CD4-positive, alpha-beta T cell treated with Interleukin-6 at 100 ng/mL for 8 hours (primary cell): ENCODE data around the gene BAK1.
"Not testable (repeated sequence)": the region's sequence is repeated elsewhere in the genome, so short reads cannot be mapped to it uniquely, and the experiment has no call there.

ENCODE experiments used
- DNase-seq: peaks from one replicate; pipeline ENCODE4 v3.0.0-alpha.2; 2020; ENCODE audit warnings: mixed read lengths, low spot score

The BAK1 gene

DNA sequence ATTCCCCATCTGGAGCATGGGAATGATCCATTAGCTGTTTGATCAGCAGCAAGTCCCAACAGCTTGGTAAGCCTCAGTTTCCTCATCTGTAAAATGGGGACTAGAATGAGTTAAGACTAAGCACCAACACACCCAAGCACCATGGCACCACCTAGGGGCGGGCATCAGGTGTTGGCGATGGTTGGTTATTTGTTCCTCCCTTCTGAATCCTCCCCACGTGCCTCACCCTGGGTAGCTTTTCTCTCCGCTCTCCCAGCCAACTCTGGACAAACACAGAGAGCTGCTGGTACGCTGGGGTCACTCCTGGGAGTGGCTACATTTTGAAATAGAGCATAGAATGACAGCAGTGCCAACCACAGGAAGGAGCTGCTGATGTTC, 27.7 kb upstream of the BAK1 start:
- DNase-seq: peak; percentile 30

- DNase-seq: no peak
Measured at GRCh38 chr6:33607126-33607783, 27.2 kb upstream of the BAK1 start.

GRCh38 chr6:33606642-33607041, 26.6 kb upstream of the BAK1 start:
- no peak for DNase-seq

- DNase-seq: no peak
Measured at GRCh38 chr6:33604941-33605854, 25.1 kb upstream of the BAK1 start.

DNA sequence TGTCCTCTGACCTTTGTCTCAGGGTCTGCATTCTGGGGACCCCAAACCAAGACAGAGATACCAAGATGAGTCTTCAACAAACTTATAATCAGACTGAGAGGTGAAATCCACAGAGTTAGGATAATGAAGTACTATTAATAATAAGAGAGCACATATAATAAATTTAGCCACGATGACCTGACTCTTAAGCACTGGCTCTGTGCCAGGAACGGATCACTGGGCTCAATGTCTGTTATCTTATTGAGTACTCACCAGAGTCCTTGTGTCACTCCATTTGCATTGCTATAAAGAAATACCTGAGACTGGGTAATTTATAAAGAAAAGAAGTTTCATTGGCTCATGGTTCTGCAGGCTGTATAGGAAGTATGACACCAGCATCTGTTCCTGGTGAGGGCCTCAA, 22.1 kb upstream of the BAK1 start:
- no peak for DNase-seq

- DNase-seq: no peak
Measured at GRCh38 chr6:33600761-33601160, 20.7 kb upstream of the BAK1 start.

GRCh38 chr6:33599413-33599938, 19.4 kb upstream of the BAK1 start:
- no peak for DNase-seq

GRCh38 chr6:33597551-33598322, 17.7 kb upstream of the BAK1 start:
- DNase-seq: no peak

DNA sequence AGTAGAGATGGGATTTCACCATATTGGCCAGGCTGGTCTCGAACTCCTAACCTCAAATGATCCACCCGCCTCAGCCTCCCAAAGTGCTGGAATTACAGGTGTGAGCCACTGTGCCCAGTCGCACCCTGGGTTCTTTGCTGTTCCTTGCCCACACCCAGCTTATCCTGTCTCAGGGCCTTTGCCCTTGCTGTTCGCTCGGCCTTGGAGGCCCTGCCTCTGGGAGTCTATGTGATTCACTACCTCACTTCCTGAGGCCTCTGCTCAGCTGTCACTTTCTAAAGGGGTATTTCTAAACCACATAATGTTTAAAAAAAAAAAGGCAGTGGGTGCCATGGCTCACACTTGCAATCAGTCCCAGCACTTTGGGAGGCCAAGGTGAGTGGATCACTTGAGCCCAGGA, 16.8 kb upstream of the BAK1 start:
- DNase-seq: not testable (repeated sequence)

GRCh38 chr6:33595001-33595846, 15.1 kb upstream of the BAK1 start:
- no peak for DNase-seq

GRCh38 chr6:33593414-33593727, 13.3 kb upstream of the BAK1 start:
- DNase-seq: no peak

GRCh38 chr6:33592595-33593413, 12.7 kb upstream of the BAK1 start:
- DNase-seq: peak; percentile 54

- no peak for DNase-seq
Measured at GRCh38 chr6:33592280-33592594, 12.2 kb upstream of the BAK1 start.

DNA sequence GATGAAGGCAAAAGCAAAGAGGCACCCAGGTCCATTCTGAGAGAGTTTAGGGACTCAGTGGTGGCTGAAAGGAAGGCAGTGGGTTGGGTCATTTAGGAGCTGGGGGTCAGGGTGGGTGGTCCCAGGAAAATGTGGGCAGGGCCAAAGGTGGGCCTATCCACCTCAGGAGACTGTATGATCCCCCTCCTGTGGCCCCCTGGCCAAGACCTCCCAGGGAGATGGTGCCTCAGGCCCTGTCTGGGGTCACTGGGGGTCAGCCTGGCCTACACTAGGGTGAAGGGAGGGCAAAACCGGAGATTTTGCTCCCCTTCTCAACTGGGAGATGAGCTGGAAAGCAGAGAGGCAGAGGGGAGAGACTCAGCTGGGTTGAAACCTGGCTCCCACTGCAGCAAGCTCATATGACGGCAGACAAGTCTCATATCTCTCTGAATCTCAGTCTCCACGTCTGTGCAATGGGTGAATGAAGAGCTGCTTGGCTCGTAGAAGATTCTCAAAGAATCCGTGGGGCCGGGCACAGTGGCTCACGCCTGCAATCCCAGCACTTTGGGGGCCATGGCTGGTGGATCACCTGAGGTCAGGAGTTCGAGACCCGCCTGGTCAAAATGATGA, 11.5 kb upstream of the BAK1 start:
- DNase-seq: no peak

GRCh38 chr6:33590531-33591198, 10.6 kb upstream of the BAK1 start:
- no peak for DNase-seq

- peak; percentile 33 for DNase-seq
Measured at GRCh38 chr6:33589731-33590530, 9.9 kb upstream of the BAK1 start.

- DNase-seq: no peak
Measured at GRCh38 chr6:33589392-33589730, 9.3 kb upstream of the BAK1 start.

GRCh38 chr6:33588894-33589293, 8.8 kb upstream of the BAK1 start:
- DNase-seq: no peak

- no peak for DNase-seq
Measured at GRCh38 chr6:33587529-33587928, 7.5 kb upstream of the BAK1 start.
